HEK293 (cell line): ENCODE measurements around the gene THTPA.

Source experiments
- CTCF ChIA-PET: fragments of 350-600 bp; formaldehyde crosslinking; extraction: SDS; loops from one replicate; lab custom pipeline; 2021; ENCODE audit warnings: antibody characterized with exemption; lab: Yijun Ruan, JAX
- POLR2A ChIA-PET: fragments of 300-600 bp; formaldehyde crosslinking; extraction: SDS; loops from one replicate; lab custom pipeline; 2020; ENCODE audit warnings: antibody characterized with exemption, inconsistent platforms; lab: Yijun Ruan, JAX
- H3K27ac ChIP-seq: fragments of 200-500 bp; sonication (Bioruptor generic); 2 replicates; pipeline ENCODE4 v1.5.1; 2014; ENCODE audit warnings: low read depth, low read length, control low read depth, inconsistent platforms; ENCODE audit errors: extremely low read depth
- H3K36me3 ChIP-seq, 2 experiments: fragments of 200-500 bp in 1 of 2; sonication (Bioruptor generic) in 1 of 2; 1 replicate in 1 of 2; 2 replicates in 1 of 2; pipeline ENCODE4 v1.5.1; 2014 to 2017; ENCODE audit warnings: inconsistent platforms in 2 of 2, low read length in 2 of 2; ENCODE audit not compliant: control insufficient read depth in 2 of 2, insufficient read depth in 1 of 2
- H3K4me1 ChIP-seq: fragments of 200-500 bp; sonication (Bioruptor generic); 2 replicates; pipeline ENCODE4 v1.5.1; 2014; ENCODE audit warnings: mild to moderate bottlenecking, low read length, inconsistent platforms; ENCODE audit not compliant: control insufficient read depth, insufficient read depth
- H3K4me3 ChIP-seq: 2 replicates; pipeline ENCODE4 v1.5.1; 2011; ENCODE audit warnings: low read depth, mild to moderate bottlenecking, control low read depth, low read length, moderate library complexity
- H3K9me3 ChIP-seq: fragments of 200-500 bp; sonication (Bioruptor generic); 2 replicates; pipeline ENCODE4 v1.5.1; 2014; ENCODE audit warnings: low read depth, low read length, inconsistent platforms; ENCODE audit not compliant: control insufficient read depth, insufficient read depth
- GLIS1 ChIP-seq: fragments of 450-650 bp; formaldehyde crosslinking; IDR thresholded peaks from 2 replicates; pipeline ENCODE4 v1.5.1; 2016; ENCODE audit warnings: missing biosample characterization, missing genetic modification characterization
- PBX3 ChIP-seq: sonication (generic); formaldehyde crosslinking; IDR thresholded peaks from 2 replicates; pipeline ENCODE4 v1.8.1; 2022; ENCODE audit warnings: mild to moderate bottlenecking, moderate library complexity, missing genetic modification reagents
- PRDM6 ChIP-seq: fragments of 450-650 bp; formaldehyde crosslinking; IDR thresholded peaks from 2 replicates; pipeline ENCODE4 v1.5.1; 2017; ENCODE audit warnings: missing biosample characterization, missing genetic modification characterization
- REPIN1 ChIP-seq: fragments of 450-650 bp; formaldehyde crosslinking; IDR thresholded peaks from 2 replicates; pipeline ENCODE4 v1.5.1; 2017; ENCODE audit warnings: missing biosample characterization, missing genetic modification characterization, low read depth
- SP7 ChIP-seq: fragments of 450-650 bp; formaldehyde crosslinking; IDR thresholded peaks from 2 replicates; pipeline ENCODE4 v1.5.1; 2016; ENCODE audit warnings: missing biosample characterization, missing genetic modification characterization
- ZBTB17 ChIP-seq: fragments of 450-650 bp; formaldehyde crosslinking; IDR thresholded peaks from 2 replicates; pipeline ENCODE4 v1.5.1; 2016; ENCODE audit warnings: missing biosample characterization, missing genetic modification characterization
- ZBTB20 ChIP-seq: fragments of 450-650 bp; formaldehyde crosslinking; IDR thresholded peaks from 2 replicates; pipeline ENCODE4 v1.5.1; 2016; ENCODE audit warnings: missing biosample characterization, missing genetic modification characterization
- ZEB2 ChIP-seq: fragments of 450-650 bp; formaldehyde crosslinking; IDR thresholded peaks from 2 replicates; pipeline ENCODE4 v1.5.1; 2016; ENCODE audit warnings: missing biosample characterization, missing genetic modification characterization
- ZFHX2 ChIP-seq: fragments of 450-650 bp; formaldehyde crosslinking; conservative IDR thresholded peaks from 2 replicates; pipeline ENCODE4 v1.5.1; 2016; ENCODE audit warnings: missing biosample characterization, missing genetic modification characterization
- ZNF175 ChIP-seq: fragments of 450-650 bp; formaldehyde crosslinking; IDR thresholded peaks from 2 replicates; pipeline ENCODE4 v1.5.1; 2016; ENCODE audit warnings: missing biosample characterization, missing genetic modification characterization
- ZNF391 ChIP-seq: fragments of 450-650 bp; formaldehyde crosslinking; IDR thresholded peaks from 2 replicates; pipeline ENCODE4 v1.5.1; 2016; ENCODE audit warnings: low read depth, missing biosample characterization, missing genetic modification characterization, borderline replicate concordance
- ZNF398 ChIP-seq: fragments of 450-650 bp; formaldehyde crosslinking; IDR thresholded peaks from 2 replicates; pipeline ENCODE4 v1.5.1; 2017; ENCODE audit warnings: missing biosample characterization, missing genetic modification characterization
- ZNF510 ChIP-seq: fragments of 450-650 bp; formaldehyde crosslinking; IDR thresholded peaks from 2 replicates; pipeline ENCODE4 v1.5.1; 2018; ENCODE audit warnings: mild to moderate bottlenecking, missing genetic modification characterization, missing biosample characterization; ENCODE audit not compliant: insufficient replicate concordance
- ZNF580 ChIP-seq: fragments of 450-650 bp; formaldehyde crosslinking; IDR thresholded peaks from 2 replicates; pipeline ENCODE4 v1.5.1; 2016; ENCODE audit warnings: missing biosample characterization, missing genetic modification characterization
- ZNF639 ChIP-seq: fragments of 450-650 bp; formaldehyde crosslinking; IDR thresholded peaks from 2 replicates; pipeline ENCODE4 v1.5.1; 2016; ENCODE audit warnings: missing biosample characterization, missing genetic modification characterization
- ZNF76 ChIP-seq: fragments of 450-650 bp; formaldehyde crosslinking; IDR thresholded peaks from 2 replicates; pipeline ENCODE4; 2016; ENCODE audit warnings: low read depth, missing biosample characterization, missing genetic modification characterization, borderline replicate concordance
- ZNF843 ChIP-seq: fragments of 450-650 bp; formaldehyde crosslinking; IDR thresholded peaks from 2 replicates; pipeline ENCODE4 v1.5.1; 2016; ENCODE audit warnings: missing biosample characterization, missing genetic modification characterization
- ZSCAN18 ChIP-seq: fragments of 450-650 bp; formaldehyde crosslinking; IDR thresholded peaks from 2 replicates; pipeline ENCODE4 v1.5.1; 2016; ENCODE audit warnings: missing biosample characterization, missing genetic modification characterization
- TF ChIP-seq, protein P1 (sequence below): fragments of 450-650 bp; formaldehyde crosslinking; IDR thresholded peaks from 2 replicates; pipeline ENCODE4 v1.5.1; 2016; ENCODE audit warnings: missing biosample characterization, missing genetic modification characterization

Gene THTPA

GRCh38 chr14:23550812-23551265, 5.2 kb upstream of the THTPA start (continued):
- TF ChIP-seq ZNF391 (tag by site-specific recombination), result no peak; the same call in 1 of the 2 replicates
- TF ChIP-seq ZNF76, result 0 out of 2 replicates have a peak, but pooled peaks have one; percentile 21
- TF ChIP-seq REPIN1 (tag by site-specific recombination), result no peak
- TF ChIP-seq ZEB2 (tag by site-specific recombination), result no peak
- no peak for TF ChIP-seq ZNF639 (tag by site-specific recombination)
- TF ChIP-seq, protein P1, sequence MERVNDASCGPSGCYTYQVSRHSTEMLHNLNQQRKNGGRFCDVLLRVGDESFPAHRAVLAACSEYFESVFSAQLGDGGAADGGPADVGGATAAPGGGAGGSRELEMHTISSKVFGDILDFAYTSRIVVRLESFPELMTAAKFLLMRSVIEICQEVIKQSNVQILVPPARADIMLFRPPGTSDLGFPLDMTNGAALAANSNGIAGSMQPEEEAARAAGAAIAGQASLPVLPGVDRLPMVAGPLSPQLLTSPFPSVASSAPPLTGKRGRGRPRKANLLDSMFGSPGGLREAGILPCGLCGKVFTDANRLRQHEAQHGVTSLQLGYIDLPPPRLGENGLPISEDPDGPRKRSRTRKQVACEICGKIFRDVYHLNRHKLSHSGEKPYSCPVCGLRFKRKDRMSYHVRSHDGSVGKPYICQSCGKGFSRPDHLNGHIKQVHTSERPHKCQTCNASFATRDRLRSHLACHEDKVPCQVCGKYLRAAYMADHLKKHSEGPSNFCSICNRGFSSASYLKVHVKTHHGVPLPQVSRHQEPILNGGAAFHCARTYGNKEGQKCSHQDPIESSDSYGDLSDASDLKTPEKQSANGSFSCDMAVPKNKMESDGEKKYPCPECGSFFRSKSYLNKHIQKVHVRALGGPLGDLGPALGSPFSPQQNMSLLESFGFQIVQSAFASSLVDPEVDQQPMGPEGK, result 0 out of 2 replicates have a peak, but pooled peaks have one; percentile 11
- TF ChIP-seq ZFHX2 (tag by site-specific recombination), result peak; percentile 85
- TF ChIP-seq ZNF510 (tag by site-specific recombination), result no peak
- TF ChIP-seq ZNF580 (tag by site-specific recombination), result no peak
- TF ChIP-seq ZNF398 (tag by site-specific recombination), result peak; percentile 73
- no peak for TF ChIP-seq ZNF175
- TF ChIP-seq GLIS1 (tag by site-specific recombination), result peak; percentile 5; the same call in 1 of the 2 replicates
- TF ChIP-seq ZNF843 (tag by site-specific recombination), result no peak
- TF ChIP-seq, all 188 proteins: peak for 12

GRCh38 chr14:23551266-23552028, 4.6 kb upstream of the THTPA start, which contains the start of gene ZFHX2:
TSS of gene ZFHX2 (minus strand) at chr14:23551765. CDS start at chr14:23535325, 16,440 bp downstream.
- Histone ChIP-seq H3K4me3 (peak within 1 kb of the TSS; percentile 69), H3K27ac (peak within 1 kb of the TSS; percentile 74), H3K9me3 (no peaks in the 10 kb centered on the region), H3K36me3 (no peaks in the 10 kb centered on the region), H3K4me1 (peaks cover 9% of the 10 kb centered on the region; the same call in 1 of the 2 replicates)
- POLR2A ChIA-PET, result interaction anchor here (0.6 to 1.4 kb wide), 3 partner anchors 10 to 73 kb away, joined by 3 to 5 read pairs (median 5); no protein-coding TSS in a partner anchor
- CTCF ChIA-PET, result interaction anchor here (1.2 kb wide), 1 partner anchor 11 kb away, joined by 4 read pairs; no protein-coding TSS in a partner anchor
- TF ChIP-seq ZBTB20 (peak; percentile 97), SP7 (tag by site-specific recombination) (peak; percentile 24; the same call in 1 of the 2 replicates), ZNF398 (tag by site-specific recombination) (peak; percentile 90), ZSCAN18 (tag by site-specific recombination) (peak; percentile 38; the same call in 1 of the 2 replicates), ZBTB17 (peak; percentile 100), PRDM6 (tag by site-specific recombination) (no peak), PBX3 (CRISPR knock-in tag) (no peak)
- TF ChIP-seq, protein P1, result peak; percentile 53
